ENCODE measurements around the gene RTN4R.
"Not testable (repeated sequence)": the region's sequence is repeated elsewhere in the genome, so short reads cannot be mapped to it uniquely, and the experiment has no call there.

RTN4R gene

GRCh38 chr22:20285473-20286311, 17.6 kb upstream of the RTN4R start:
- DNase-seq = not testable (repeated sequence)

GRCh38 chr22:20284471-20285086, 16.5 kb upstream of the RTN4R start:
- no peak for DNase-seq

GRCh38 chr22:20283674-20284066, 15.6 kb upstream of the RTN4R start:
- no peak for DNase-seq

GRCh38 chr22:20282901-20283673, 15.0 kb upstream of the RTN4R start:
- DNase-seq = no peak

- no peak for DNase-seq
Measured at GRCh38 chr22:20281891-20282290, 13.8 kb upstream of the RTN4R start.

GRCh38 chr22:20281473-20281872, 13.4 kb upstream of the RTN4R start:
- not testable (repeated sequence) for DNase-seq

- no peak for DNase-seq
Measured at GRCh38 chr22:20280866-20281265, 12.7 kb upstream of the RTN4R start.

GRCh38 chr22:20280163-20280562, 12.0 kb upstream of the RTN4R start:
- not testable (repeated sequence) for DNase-seq

- no peak for DNase-seq
Measured at GRCh38 chr22:20279662-20280134, 11.6 kb upstream of the RTN4R start.

GRCh38 chr22:20278726-20279490, 10.8 kb upstream of the RTN4R start:
- not testable (repeated sequence) for DNase-seq

- not testable (repeated sequence) for DNase-seq
Measured at GRCh38 chr22:20277936-20278635, 10.0 kb upstream of the RTN4R start.

- DNase-seq = no peak
Measured at GRCh38 chr22:20276468-20276867, 8.3 kb upstream of the RTN4R start.

- no peak for DNase-seq
Measured at GRCh38 chr22:20275836-20276235, 7.7 kb upstream of the RTN4R start.

- DNase-seq = not testable (repeated sequence)
Measured at GRCh38 chr22:20275325-20275724, 7.2 kb upstream of the RTN4R start.

- not testable (repeated sequence) for DNase-seq
Measured at GRCh38 chr22:20274374-20274773, 6.3 kb upstream of the RTN4R start.

- DNase-seq = no peak
Measured at GRCh38 chr22:20273758-20274181, 5.7 kb upstream of the RTN4R start.

- DNase-seq = no peak
Measured at GRCh38 chr22:20272700-20273099, 4.6 kb upstream of the RTN4R start.

- DNase-seq = no peak
Measured at GRCh38 chr22:20272174-20272573, 4.1 kb upstream of the RTN4R start.

- DNase-seq = no peak
Measured at GRCh38 chr22:20271114-20271994, 3.2 kb upstream of the RTN4R start.

- DNase-seq = not testable (repeated sequence)
Measured at GRCh38 chr22:20270190-20271113, 2.3 kb upstream of the RTN4R start.
